Limb (tissue), 2 donors: ENCODE results near the gene SLC16A10.
"Not testable (repeated sequence)": the region's sequence is repeated elsewhere in the genome, so short reads cannot be mapped to it uniquely, and the experiment has no call there.

Experiments
- DNase-seq, 2 donors: peaks; one replicate each; pipeline ENCODE4 v3.0.0-alpha.2; 2016; ENCODE audit errors: extremely low spot score in 2 of 2

Gene SLC16A10

GRCh38 chr6:111183702-111184517 lies 96.6 kb downstream of the SLC16A10 start:
- DNase-seq: no peak

- no peak for DNase-seq
Measured at GRCh38 chr6:111184827-111185532, 97.7 kb downstream of the SLC16A10 start.

GRCh38 chr6:111185954-111186353 lies 98.7 kb downstream of the SLC16A10 start:
- DNase-seq: no peak

GRCh38 chr6:111187874-111188273 lies 100.6 kb downstream of the SLC16A10 start:
- DNase-seq: no peak

GRCh38 chr6:111189666-111190210 lies 102.4 kb downstream of the SLC16A10 start:
- DNase-seq: not testable (repeated sequence)

GRCh38 chr6:111190637-111191036 lies 103.3 kb downstream of the SLC16A10 start:
- DNase-seq: no peak

GRCh38 chr6:111191136-111191535 lies 103.8 kb downstream of the SLC16A10 start:
- not testable (repeated sequence) for DNase-seq

- no peak for DNase-seq
Measured at GRCh38 chr6:111192911-111193555, 105.7 kb downstream of the SLC16A10 start.

- DNase-seq: no peak
Measured at GRCh38 chr6:111195656-111196055, 108.4 kb downstream of the SLC16A10 start.

GRCh38 chr6:111198841-111199240 lies 111.5 kb downstream of the SLC16A10 start:
- no peak for DNase-seq

- DNase-seq: no peak
Measured at GRCh38 chr6:111199935-111200334, 112.6 kb downstream of the SLC16A10 start.

- DNase-seq: no peak
Measured at GRCh38 chr6:111200350-111201243, 113.3 kb downstream of the SLC16A10 start.

GRCh38 chr6:111201244-111201554 lies 113.9 kb downstream of the SLC16A10 start:
- DNase-seq: no peak

GRCh38 chr6:111201764-111202163 lies 114.5 kb downstream of the SLC16A10 start:
- DNase-seq: no peak

- DNase-seq: not testable (repeated sequence)
Measured at GRCh38 chr6:111203539-111203938, 116.2 kb downstream of the SLC16A10 start.

GRCh38 chr6:111204305-111204704 lies 117.0 kb downstream of the SLC16A10 start:
- DNase-seq: no peak

- no peak for DNase-seq
Measured at GRCh38 chr6:111204881-111205280, 117.6 kb downstream of the SLC16A10 start.

- no peak for DNase-seq
Measured at GRCh38 chr6:111205502-111205901, 118.2 kb downstream of the SLC16A10 start.

- DNase-seq: no peak
Measured at GRCh38 chr6:111207141-111207858, 120.0 kb downstream of the SLC16A10 start.

GRCh38 chr6:111208933-111209332 lies 121.6 kb downstream of the SLC16A10 start:
- DNase-seq: no peak
